Psoas muscle (tissue), 8 donors: ENCODE measurements around the gene AKR1C8. TPM values are rescaled to one million over a fixed set of nuclear protein-coding genes. Genes with fewer than 3 reads are reported as not detected.
"Not testable (repeated sequence)": the region's sequence is repeated elsewhere in the genome, so short reads cannot be mapped to it uniquely, and the experiment has no call there.

Experiments
- ATAC-seq, 4 donors: fragments of 200-7000 bp; cut with Tn5 transposase; one replicate each; pipeline ENCODE4 v1.9.1; 2020; ENCODE audit warnings: moderate library complexity in 3 of 4, mild to moderate bottlenecking in 2 of 4
- DNase-seq, 2 donors: peaks; one replicate each; pipeline ENCODE4 v3.0.0-alpha.2; 2020
- H3K27ac ChIP-seq: fragments of 200-600 bp; one replicate; pipeline ENCODE4 v1.8.0; 2022
- H3K27me3 ChIP-seq, 3 donors: fragments of 200-600 bp in 1 of 3; one replicate each; pipeline versions ENCODE4 v1.6.1 to v1.8.0; 2013 to 2022; ENCODE audit warnings: low read length in 2 of 3, mild to moderate bottlenecking in 2 of 3, moderate library complexity in 1 of 3; ENCODE audit not compliant: insufficient read depth in 3 of 3
- H3K36me3 ChIP-seq, 2 donors: fragments of 200-600 bp in 1 of 2; one replicate each; pipeline versions ENCODE4 v1.6.1 to v1.8.0; 2013 to 2022; ENCODE audit warnings: low read depth in 1 of 2, mild to moderate bottlenecking in 1 of 2, moderate library complexity in 1 of 2; ENCODE audit not compliant: insufficient read depth in 1 of 2
- H3K4me1 ChIP-seq: fragments of 200-600 bp; one replicate; pipeline ENCODE4 v1.8.0; 2022
- H3K4me3 ChIP-seq: fragments of 200-600 bp; one replicate; pipeline ENCODE4 v1.8.0; 2022; ENCODE audit warnings: mild to moderate bottlenecking
- H3K9me3 ChIP-seq: fragments of 200-600 bp; one replicate; pipeline ENCODE4 v1.8.0; 2022
- CTCF ChIP-seq: fragments of 200-600 bp; IDR thresholded peaks from one replicate; pipeline ENCODE4 v1.8.0; 2022; ENCODE audit warnings: antibody characterized with exemption
- WGBS, 3 donors: extraction: QIAGEN DNeasy Blood & Tissue Kit; methylation state at CpG; one replicate each; pipeline versions ENCODE4 v1.1.6 to v1.1.7; 2013; 5-methylcytosine and 5-hydroxymethylcytosine counted together
- intact Hi-C, 2 donors: fragments of 100-400 bp; cut with DNase I; formaldehyde crosslinking; loops; one replicate each; pipeline versions ENCODE4 v1.11.0 to v1.14.2; 2022
- polyA plus RNA-seq, 3 donors: library from polyadenylated mRNA; stranded (reverse); fragments of 200-250 nt; gene quantifications; one replicate each; pipeline ENCODE4 v1.2.3, GENCODE V29; 2013
- total RNA-seq, 4 donors: library from RNA; stranded (reverse); fragmentation: NEBNext Ultra II Directional in 2 of 4; extraction: Animal tissue kit (Norgen Biotek cat#: 25700) in 2 of 4; gene quantifications; one replicate each; pipeline versions ENCODE4 v1.2.1 to v1.2.4, GENCODE V29; 2021 to 2023
- donor health status: healthy with polysubstance abuse.
- donor health status: DM: no; HTN: no; CAD: no; lungs with moderate emphysema.
- donor health status: Bipolar disorder and iron deficiency.
- donor health status: healthy.
- donor health status: DM: yes; HTN: yes; CAD: no.
- donor health status: DM: no; HTN: no; CAD: no.
- donor health status: DM: no; HTN: no; CAD: no.
- donor health status: DM: yes; HTN: yes; CAD: no.

Gene AKR1C8
- total and polyA plus RNA-seq, 7 donors, result not detected

GRCh38 chr10:5146920-5147254 is 38.1 kb downstream of the AKR1C8 start:
- no peak overlapping the region for H3K27ac ChIP-seq
- no peaks in the 10 kb centered on the region for H3K9me3 ChIP-seq
- no peaks in the 10 kb centered on the region for H3K36me3 ChIP-seq
- TF ChIP-seq CTCF, result no peak
- H3K4me1 ChIP-seq, result no peaks in the 10 kb centered on the region
- H3K27me3 ChIP-seq, result no peaks in the 10 kb centered on the region
- intact Hi-C loops, result no loop called here
- H3K4me3 ChIP-seq, result no peak overlapping the region
- 71 to 80% (median 73%) methylated on average over 5 of the region's 5 CpGs for WGBS, 3 donors
- ATAC-seq, result no peak
- DNase-seq, result no peak

GRCh38 chr10:5143137-5143536 is 41.8 kb downstream of the AKR1C8 start:
- no peak for ATAC-seq
- no peak for TF ChIP-seq CTCF
- no peak overlapping the region for H3K27ac ChIP-seq
- no peaks in the 10 kb centered on the region for H3K36me3 ChIP-seq
- H3K27me3 ChIP-seq, result no peaks in the 10 kb centered on the region
- intact Hi-C loops, result no loop called here
- no peak overlapping the region for H3K4me3 ChIP-seq
- H3K9me3 ChIP-seq, result no peaks in the 10 kb centered on the region
- DNase-seq, result no peak
- 68 to 70% (median 70%) methylated on average over 5 of the region's 5 CpGs for WGBS, 3 donors
- H3K4me1 ChIP-seq, result no peaks in the 10 kb centered on the region

GRCh38 chr10:5142199-5142598 is 42.8 kb downstream of the AKR1C8 start:
- Histone ChIP-seq H3K27me3 (no peaks in the 10 kb centered on the region), H3K27ac (no peak overlapping the region), H3K4me1 (no peaks in the 10 kb centered on the region), H3K36me3 (no peaks in the 10 kb centered on the region), H3K4me3 (no peak overlapping the region), H3K9me3 (no peaks in the 10 kb centered on the region)
- DNase-seq (no peak), ATAC-seq (no peak)
- 63 to 74% (median 70%) methylated on average over 4 of the region's 4 CpGs for WGBS, 3 donors
- intact Hi-C loops, result no loop called here
- TF ChIP-seq CTCF, result no peak

- WGBS, 3 donors, result 35 to 75% (median 37%) methylated on average over 4 of the region's 4 CpGs
- H3K36me3 ChIP-seq, H3K27ac ChIP-seq, H3K4me1 ChIP-seq, ATAC-seq, H3K4me3 ChIP-seq, H3K27me3 ChIP-seq, intact Hi-C loops, DNase-seq, H3K9me3 ChIP-seq: not testable (repeated sequence)
Observed at GRCh38 chr10:5137699-5138098, 47.3 kb downstream of the AKR1C8 start.

GRCh38 chr10:5136468-5137087 is 48.4 kb downstream of the AKR1C8 start:
- Histone ChIP-seq H3K36me3 (no peaks in the 10 kb centered on the region), H3K9me3 (peaks cover 9% of the 10 kb centered on the region), H3K27ac (no peak overlapping the region), H3K27me3 (no peaks in the 10 kb centered on the region), H3K4me3 (no peak overlapping the region), H3K4me1 (no peaks in the 10 kb centered on the region)
- no peak for DNase-seq
- WGBS, 3 donors, result 87 to 96% (median 94%) methylated on average over 1 of the region's 1 CpG
- ATAC-seq, result no peak
- no peak for TF ChIP-seq CTCF
- intact Hi-C loops, result no loop called here
